GM12873 (cell line): ENCODE measurements around the gene EPS8L1.

Experiments used
- TF ChIP-seq, protein P1 (sequence below): IDR thresholded peaks from 2 replicates; pipeline ENCODE4 v1.5.1; 2012; ENCODE audit warnings: low read depth, mild to moderate bottlenecking, moderate library complexity, low read length, control low read depth; ENCODE audit not compliant: insufficient read depth; ENCODE audit errors: missing control alignments

EPS8L1 gene

GRCh38 chr19:55063492-55063843 is 12.2 kb upstream of the EPS8L1 start:
- TF ChIP-seq, protein P1, sequence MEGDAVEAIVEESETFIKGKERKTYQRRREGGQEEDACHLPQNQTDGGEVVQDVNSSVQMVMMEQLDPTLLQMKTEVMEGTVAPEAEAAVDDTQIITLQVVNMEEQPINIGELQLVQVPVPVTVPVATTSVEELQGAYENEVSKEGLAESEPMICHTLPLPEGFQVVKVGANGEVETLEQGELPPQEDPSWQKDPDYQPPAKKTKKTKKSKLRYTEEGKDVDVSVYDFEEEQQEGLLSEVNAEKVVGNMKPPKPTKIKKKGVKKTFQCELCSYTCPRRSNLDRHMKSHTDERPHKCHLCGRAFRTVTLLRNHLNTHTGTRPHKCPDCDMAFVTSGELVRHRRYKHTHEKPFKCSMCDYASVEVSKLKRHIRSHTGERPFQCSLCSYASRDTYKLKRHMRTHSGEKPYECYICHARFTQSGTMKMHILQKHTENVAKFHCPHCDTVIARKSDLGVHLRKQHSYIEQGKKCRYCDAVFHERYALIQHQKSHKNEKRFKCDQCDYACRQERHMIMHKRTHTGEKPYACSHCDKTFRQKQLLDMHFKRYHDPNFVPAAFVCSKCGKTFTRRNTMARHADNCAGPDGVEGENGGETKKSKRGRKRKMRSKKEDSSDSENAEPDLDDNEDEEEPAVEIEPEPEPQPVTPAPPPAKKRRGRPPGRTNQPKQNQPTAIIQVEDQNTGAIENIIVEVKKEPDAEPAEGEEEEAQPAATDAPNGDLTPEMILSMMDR: no peak

DNA sequence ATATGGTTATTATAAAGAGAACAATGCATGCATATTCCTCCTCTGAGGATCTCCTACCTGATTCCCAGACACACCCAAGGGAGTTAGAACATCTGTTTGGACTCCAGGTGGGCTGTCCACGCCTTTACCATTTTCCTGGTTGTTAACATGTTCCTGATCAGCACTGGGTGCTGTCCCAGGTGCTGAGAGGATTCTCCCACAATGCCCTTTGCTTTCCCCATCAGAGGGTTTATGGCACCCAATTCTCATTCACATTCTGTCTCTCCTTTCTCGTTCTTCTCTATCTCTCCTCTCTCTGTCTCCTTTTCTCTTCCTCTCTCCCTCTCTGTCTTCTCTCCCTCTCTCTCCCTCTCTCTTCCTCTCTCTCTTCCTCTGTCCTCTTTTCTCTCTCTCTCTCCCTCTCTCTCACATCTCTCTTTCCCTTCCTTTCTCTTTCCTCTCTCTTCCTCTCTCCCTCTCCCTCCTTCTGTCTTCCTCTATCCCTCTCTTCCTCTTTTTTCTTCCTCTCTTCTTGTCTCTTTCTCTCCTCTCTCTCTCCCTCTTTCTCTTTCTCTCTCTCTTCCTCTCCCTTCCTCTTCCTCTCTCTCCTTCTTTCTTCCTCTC is 9.5 kb upstream of the EPS8L1 start:
- TF ChIP-seq, protein P1: no peak

DNA sequence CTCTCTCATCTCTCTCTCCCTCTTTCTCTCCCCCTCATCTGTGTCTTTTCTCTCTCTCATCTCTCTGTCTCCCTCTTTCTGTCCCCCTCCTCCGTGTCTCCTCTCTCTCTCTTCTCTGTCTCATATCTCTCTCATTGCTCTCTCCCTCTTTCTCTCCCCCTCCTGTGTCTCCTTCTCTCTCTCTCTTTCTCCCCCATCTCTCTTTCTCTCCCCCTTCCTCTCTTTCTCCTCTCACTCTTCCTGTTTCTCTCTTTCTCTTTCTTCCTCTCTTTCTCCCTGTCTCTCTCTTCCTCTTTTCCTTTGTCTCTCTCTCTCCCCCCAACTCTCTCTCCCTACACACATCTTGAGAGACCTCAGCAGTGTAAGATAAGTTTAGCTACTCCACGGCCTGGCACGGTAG is 7.8 kb upstream of the EPS8L1 start:
- TF ChIP-seq, protein P1: no peak

DNA sequence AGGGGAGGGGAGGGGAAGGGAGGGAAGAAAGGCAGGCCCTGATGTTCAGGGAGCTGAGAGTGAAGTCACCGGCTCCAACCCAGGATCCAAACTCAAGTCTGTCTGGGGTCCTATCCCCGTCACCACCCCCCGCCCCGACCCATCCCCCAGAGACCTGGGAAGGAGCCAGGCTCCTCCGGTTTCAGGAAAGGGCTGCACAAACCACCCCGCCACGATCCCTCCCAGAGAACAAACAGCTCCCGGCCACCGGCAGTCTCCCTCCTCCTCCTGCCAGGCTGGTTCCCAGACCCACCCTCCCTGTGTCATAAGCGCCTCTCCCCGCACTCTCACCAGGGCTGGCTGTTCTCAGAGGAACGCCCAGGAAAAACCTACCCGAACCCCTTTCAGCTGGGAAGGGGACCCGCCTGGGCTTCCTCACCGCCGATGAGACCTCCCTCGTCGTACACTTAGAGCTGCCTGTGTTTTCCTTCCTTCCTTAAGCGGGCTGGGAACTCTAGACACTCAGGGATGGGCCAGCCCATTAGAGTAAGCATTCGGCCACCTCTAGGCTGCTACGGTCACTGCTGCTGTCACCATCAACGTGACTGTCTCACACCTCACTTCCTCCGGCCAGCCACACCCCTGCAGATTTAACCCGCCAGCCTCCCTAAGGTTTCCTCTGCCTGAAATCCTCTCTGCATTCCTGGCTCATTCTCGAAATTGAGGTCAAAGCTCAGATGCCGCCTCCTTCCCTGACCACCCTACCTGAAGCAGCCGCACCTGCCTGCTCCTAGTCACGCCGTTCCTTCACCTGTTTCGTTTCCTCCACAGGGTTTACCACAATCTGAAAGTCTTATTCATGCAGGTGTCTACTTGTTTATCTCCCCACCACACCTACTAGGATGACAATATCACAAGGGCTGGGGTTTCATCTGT is 6.5 kb upstream of the EPS8L1 start:
- TF ChIP-seq, protein P1: no peak

DNA sequence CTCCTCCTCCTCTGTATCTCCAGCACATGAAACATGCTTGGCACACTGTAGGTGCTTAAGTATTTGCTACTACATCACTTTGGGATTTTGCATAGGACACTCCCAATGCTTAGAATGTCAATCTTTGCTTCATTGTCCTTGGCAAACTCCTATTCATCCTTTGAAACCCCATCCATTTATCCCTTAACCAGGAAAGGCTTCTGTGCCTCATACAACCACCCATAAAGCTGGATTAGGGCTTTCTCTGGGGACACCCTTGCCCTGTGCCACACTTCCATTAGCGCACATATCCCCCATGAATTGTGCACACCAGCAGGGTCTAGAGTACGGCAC is 5.8 kb upstream of the EPS8L1 start:
- TF ChIP-seq, protein P1: no peak

GRCh38 chr19:55070466-55071128 is 5.1 kb upstream of the EPS8L1 start:
- TF ChIP-seq, protein P1: no peak

- TF ChIP-seq, protein P1: no peak
Observed at GRCh38 chr19:55071129-55071502, 4.6 kb upstream of the EPS8L1 start.
